GM18951 (cell line): ENCODE results near the gene UAP1L1.
"Not testable (repeated sequence)": the region's sequence is repeated elsewhere in the genome, so short reads cannot be mapped to it uniquely, and the experiment has no call there.

Experiments
- POLR2A ChIP-seq: IDR thresholded peaks from 4 replicates; pipeline ENCODE4 v1.6.1; 2011; ENCODE audit warnings: mild to moderate bottlenecking; ENCODE audit not compliant: insufficient read length, insufficient read depth; ENCODE audit errors: extremely low read depth
- in situ Hi-C: fragments of 300-500 bp; cut with MboI; formaldehyde crosslinking; loops from one replicate; pipeline ENCODE4 v1.12.0; 2022; ENCODE audit warnings: low sequenced_read_pairs, mixed read lengths, inconsistent platforms; ENCODE audit not compliant: unreplicated experiment

Gene UAP1L1

GRCh38 chr9:137117269-137117731 is 40.0 kb downstream of the UAP1L1 start:
- no peak for TF ChIP-seq POLR2A
- in situ Hi-C loops = no loop called here

- in situ Hi-C loops = not testable (repeated sequence)
These were observed 40.8 kb downstream of the UAP1L1 start for GRCh38 chr9:137118092-137118603.

DNA sequence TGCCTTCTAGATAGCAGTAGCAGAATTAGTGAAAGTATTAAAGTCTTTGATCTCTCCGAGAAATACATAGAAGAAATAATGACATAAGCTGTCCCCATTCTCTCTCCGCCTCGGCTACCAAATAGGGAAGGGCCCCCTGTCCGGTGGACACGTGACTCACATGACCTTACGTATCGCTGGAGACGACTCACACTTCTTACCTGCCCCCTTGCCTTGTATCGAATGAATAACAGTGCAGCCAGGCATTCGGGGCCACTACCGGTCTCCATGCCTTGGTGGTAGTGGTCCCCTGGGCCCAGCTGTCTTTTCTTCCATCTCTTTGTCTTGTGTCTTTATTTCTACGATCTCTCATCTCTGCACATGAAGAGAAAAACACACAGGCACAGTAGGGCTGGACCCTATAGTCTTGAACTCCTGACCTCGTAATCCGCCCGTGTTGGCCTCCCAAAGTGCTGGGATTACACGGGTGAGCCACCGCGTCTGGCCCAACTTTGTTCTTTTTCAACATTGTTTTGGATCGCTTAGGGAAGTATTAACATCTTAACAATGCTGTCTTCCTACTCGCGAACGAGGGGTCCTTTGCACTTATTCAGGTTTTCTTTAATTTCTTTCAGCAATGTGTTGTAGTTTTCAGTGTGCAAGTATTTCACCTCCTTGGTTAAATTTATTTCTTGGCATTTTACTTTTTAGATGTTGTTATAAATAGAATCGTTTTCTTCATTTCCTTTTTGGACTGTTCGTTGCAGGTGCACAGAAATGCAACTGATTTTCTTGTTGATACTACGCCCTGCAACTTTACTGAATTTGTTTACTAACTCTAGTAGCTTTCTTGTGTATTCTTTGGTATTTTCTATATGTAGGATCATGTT is 44.8 kb downstream of the UAP1L1 start:
- in situ Hi-C loops = loop anchor here (10.0 kb wide), 1 partner anchor 103 kb away; the partner anchor contains the start of genes CYSRT1, RNF208 and RNF224

DNA sequence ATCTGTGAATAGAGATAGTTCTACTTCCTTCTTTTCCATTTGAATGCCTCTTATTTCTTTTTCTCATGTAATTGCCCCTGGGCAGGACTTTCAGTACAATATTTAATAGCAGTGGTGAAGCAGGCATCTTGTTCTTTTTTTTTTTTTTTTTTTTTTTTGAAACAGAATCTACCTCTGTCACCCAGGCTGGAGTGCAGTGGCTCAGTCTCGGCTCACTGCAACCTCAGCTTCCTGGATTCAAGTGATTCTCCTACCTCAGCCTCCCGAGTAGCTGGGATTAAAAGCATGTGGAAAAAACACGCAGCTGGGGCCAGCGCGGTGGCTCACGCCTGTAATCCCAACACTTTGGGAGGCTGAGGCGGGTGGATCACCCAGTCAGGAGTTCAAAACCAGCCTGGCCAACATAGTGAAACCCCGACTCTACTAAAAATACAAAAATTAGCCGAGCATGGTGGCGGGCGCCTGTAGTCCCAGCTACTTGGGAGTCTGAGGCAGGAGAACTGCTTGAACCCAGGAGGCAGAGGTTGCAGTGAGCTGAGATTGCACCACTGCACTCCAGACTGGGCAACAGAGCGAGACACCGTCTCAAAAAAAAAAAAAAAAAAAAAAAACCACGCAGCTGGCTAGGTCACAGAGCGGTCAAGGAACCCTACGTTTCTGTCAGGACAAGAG is 45.6 kb downstream of the UAP1L1 start:
- in situ Hi-C loops = loop anchor here (10.0 kb wide), 1 partner anchor 102 kb away; the partner anchor contains the start of genes CYSRT1, RNF208 and RNF224

GRCh38 chr9:137123468-137123837 is 46.1 kb downstream of the UAP1L1 start:
- TF ChIP-seq POLR2A = no peak
- in situ Hi-C loops = loop anchor here (10.0 kb wide), 1 partner anchor 101 kb away; the partner anchor contains the start of genes CYSRT1, RNF208 and RNF224

GRCh38 chr9:137123952-137124462 is 46.7 kb downstream of the UAP1L1 start:
- in situ Hi-C loops = loop anchor here (10.0 kb wide), 1 partner anchor 101 kb away; the partner anchor contains the start of genes CYSRT1, RNF208 and RNF224

- TF ChIP-seq POLR2A = no peak
These were observed 49.5 kb downstream of the UAP1L1 start for GRCh38 chr9:137126786-137127185.

GRCh38 chr9:137127301-137128157 is 50.2 kb downstream of the UAP1L1 start:
- in situ Hi-C loops = loop anchor here (10.0 kb wide), 1 partner anchor 97 kb away; the partner anchor contains the start of genes CYSRT1, RNF208 and RNF224
- TF ChIP-seq POLR2A = peak; percentile 39

More at GRCh38 chr9:137126786-137127185, 49.5 kb downstream of the UAP1L1 start:
- in situ Hi-C loops = loop anchor here (10.0 kb wide), 1 partner anchor 98 kb away; the partner anchor contains the start of genes CYSRT1, RNF208 and RNF224

DNA sequence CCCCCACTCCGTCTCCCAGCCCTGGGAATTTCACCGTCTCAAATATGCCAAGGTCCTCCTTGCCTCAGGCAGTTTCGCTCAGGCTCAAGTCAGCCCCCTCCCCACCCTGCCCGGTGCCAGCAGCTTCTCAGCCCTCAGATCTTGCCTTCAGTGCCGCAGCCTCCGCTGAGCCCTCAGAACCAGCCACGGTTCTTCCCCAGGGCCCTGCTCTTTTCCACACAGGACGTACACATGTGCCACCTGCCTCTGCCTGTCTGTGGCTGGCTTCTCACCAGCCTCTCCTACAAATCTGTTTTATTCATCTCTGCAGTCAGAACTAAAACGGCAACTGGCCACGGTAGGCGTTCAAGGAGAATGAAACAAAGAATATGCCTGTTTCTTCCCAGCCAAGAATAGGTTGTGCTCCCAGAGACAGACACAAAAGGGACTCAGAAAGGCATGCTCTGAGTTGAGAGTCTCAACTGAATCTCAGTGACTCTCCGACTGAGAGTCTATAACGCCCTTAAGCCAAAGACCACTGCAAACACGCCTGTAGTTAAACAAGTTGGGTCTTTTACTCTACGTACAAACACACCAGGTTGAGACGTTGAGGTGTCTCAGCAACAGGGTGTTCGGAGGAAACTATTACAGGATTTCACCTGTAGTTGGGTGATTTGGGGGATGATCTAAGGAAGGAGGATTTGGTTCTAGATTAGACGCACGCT is 51.0 kb downstream of the UAP1L1 start:
- no peak for TF ChIP-seq POLR2A
- in situ Hi-C loops = loop anchor here (10.0 kb wide), 1 partner anchor 96 kb away; the partner anchor contains the start of genes CYSRT1, RNF208 and RNF224

- in situ Hi-C loops = loop anchor here (10.0 kb wide), 1 partner anchor 96 kb away; the partner anchor contains the start of genes CYSRT1, RNF208 and RNF224
These were observed 51.6 kb downstream of the UAP1L1 start for GRCh38 chr9:137128862-137129455.

GRCh38 chr9:137129456-137130175 is 52.3 kb downstream of the UAP1L1 start:
- in situ Hi-C loops = loop anchor here (10.0 kb wide), 1 partner anchor 95 kb away; the partner anchor contains the start of genes CYSRT1, RNF208 and RNF224
- peak; percentile 89 for TF ChIP-seq POLR2A

More at GRCh38 chr9:137128862-137129455, 51.6 kb downstream of the UAP1L1 start:
- TF ChIP-seq POLR2A = no peak
